Measurements from ENCODE around the gene VARS1.
A peak's percentile ranks its signal among the peaks of the same experiment; 100 is the strongest.

Gene VARS1

DNA sequence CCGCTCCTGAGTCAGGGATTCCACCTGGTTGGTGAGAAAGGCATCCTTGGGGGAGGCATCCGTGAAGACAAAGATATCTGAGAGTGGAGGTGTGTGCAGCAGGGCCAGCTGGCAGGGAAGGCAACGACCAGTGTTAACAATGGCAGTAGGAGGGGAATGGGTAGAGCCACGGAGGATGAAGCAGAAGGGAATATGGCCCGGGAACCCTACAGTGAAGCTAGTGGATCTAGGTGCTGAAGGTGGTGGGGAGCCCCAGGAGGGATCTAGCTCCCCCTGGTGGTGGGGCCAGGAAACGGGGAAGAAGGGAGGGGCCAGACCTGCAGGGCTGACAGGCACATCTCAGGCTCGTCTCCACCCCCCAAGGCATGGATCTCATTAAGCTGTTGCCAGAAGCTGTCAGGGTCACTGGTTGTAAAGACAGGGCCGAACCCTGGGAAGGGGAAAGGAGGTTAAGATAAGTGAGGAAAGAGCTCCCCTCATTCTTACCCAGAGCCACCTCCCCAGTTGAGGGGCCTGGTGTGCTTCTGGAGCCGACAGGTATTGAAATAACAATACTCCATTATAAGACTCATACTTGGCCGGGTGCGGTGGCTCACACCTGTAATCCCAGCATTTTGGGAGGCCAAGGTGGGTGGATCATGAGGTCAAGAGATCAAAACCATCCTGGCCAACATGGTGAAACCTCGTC, 25.7 kb downstream of the VARS1 start:
- DNase-seq, result peak; percentile 67

DNA sequence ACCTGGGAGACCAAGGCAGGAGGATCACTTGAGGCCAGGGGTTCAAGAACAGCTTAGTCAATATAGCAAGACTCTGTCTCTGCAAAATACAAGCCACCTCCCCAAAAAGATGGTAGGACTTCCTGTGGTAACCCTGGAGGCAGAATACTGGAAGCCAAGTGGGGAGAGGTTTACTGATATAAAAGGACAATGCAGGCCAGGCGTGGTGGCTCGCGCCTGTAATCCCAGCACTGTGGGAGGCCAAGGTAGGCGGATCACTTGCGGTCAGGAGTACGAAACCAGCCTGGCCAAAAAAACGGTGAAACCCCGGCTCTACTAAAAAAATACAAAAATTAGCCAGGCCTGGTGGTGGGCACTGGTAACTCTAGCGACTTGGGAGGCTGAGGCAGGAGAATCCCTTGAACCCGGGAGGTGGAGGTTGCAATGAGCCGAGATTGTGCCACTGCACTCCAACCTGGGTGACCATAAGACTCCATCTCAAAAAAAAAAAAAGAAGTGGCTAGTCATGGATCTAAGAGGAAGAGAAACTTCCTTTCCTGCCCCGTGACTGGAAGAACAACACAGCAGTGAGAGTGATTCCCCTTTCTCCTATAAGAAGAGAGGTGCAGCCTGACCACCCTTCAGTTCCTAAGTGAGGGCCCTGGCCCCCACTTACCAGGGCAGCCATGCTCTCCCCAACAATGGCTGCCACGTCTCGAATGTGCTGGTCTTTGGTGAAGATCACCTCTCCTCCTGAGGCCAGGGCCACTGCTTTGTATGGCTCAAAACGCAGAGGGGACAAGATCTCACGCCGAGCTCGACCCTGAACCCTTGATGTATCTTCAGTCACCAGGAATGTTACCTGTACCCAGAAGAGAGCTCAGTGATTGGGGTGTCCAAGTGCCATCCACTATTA, 26.9 kb downstream of the VARS1 start:
- DNase-seq, result no peak

DNA sequence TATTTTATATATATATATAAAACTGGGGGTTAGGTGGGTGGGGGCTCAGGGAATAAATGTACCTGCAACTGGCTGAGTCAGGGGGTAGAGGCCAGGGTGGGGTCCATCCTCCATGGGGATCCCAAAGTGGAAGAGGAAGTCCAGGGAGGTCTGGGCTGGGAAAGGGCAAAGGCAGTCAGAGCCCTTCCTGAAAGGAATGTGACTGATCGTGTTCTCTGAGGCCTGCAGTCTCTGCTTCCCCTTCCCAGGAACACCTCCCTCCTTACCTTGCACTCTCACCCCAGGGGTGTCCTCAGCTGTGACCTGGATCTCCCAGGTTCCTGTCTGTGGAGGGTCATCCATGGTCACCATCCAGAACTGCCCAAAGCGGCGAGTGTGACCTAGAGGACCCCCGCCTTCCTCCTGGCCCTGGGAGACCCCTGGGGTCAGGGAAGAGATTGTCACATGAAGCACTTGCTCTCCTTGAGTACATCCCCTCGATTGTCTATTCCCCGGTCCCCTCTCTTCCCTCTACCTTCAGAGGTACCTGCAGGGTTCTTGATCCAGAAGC, 28.4 kb downstream of the VARS1 start:
- no peak for DNase-seq

DNA sequence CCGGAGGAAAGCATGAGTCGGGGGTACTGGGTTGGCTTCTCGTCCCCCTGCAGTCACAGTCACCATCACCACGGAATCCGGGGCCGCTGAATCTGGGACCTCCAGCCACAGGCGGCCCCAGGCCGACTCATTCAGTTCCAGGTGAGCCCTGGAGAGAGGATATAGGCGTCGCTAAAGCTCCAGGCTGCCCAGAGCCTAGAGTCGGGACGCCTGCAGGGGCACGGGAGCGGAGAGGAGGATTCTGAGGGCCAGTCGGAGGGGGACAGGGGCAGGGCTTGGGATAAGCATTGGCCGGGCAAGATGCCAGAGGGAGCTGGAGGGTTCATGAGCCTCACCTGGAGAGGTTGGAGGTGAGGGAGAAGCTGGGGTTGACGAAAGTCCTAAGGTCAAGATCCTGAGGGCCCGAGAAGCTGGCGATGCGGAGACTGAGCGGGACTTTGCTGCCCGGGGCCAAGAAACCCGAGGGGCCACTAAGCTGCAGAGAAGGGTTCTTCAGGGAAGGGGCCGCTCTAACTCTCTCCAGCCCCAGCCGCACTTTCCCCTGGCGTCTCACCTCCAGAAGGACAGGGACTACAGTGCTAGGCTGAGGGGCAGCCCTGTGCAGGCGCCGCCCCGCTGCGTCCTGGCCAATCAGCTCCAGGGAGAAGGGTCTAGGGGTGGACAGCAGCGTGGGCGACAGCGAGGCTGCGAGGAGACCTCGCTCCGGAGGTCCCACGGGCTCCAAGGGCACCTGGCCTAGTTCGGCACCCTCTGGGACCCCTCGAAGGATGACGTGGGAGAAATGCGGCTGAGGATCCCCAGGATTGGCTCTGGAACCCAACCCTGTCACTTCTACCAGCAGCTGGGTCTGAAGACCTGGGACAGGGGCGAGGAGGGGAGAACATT, 29.4 kb downstream of the VARS1 start:
- no peak for DNase-seq

DNA sequence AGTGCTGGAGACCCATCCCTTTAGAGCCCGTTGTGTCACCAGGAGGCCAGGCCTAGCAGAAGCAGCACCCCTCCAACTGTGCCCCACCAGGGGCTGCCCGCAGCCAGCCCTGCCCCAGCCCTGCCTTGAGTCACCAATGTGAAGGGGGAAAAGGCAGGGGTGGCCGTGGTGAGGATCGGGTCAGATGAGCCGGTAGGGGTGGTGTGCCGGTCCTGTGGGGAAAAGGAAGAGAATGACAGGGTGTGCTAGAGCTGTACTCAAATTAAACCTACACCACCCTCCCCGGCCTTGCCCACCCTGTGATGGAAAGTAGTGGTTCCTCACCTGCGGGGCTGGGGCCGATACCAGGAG, 30.0 kb downstream of the VARS1 start:
- no peak for DNase-seq

DNA sequence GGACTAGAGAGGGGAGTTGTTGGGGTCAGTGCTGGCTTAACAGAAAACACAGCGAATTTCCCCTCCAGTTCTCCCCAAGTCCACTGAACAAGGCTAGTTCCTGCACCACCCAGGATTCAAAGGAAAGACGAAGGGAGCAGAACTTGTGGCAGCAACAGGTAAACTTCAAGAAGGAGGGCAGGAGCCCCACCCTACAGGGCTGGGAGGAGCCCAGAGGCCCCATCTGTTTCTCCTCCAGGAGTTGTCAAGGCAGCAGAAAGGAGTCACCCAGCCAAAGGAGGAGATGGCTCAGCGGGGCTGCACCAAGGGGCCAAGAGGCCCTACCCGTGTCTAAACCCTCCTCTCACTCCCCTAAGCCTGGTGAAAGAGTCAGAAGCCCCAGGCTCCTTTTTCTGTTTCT, 31.4 kb downstream of the VARS1 start:
- no peak for DNase-seq

DNA sequence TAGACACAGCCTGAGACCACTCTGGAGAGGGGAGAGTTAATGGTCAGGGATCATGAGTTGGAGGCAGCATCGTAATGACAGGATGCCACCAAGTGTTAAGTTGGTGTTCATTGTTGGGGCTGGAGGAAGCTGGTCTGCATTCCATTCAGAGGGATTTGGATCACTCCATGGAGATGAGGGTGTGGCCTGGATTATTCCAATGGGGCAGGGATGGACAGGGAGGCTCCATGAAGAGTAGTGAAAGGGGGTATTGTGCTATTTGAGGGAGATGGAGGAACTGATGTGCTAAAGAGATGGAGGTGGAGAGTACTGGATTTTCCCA, 32.0 kb downstream of the VARS1 start:
- DNase-seq, result no peak

DNA sequence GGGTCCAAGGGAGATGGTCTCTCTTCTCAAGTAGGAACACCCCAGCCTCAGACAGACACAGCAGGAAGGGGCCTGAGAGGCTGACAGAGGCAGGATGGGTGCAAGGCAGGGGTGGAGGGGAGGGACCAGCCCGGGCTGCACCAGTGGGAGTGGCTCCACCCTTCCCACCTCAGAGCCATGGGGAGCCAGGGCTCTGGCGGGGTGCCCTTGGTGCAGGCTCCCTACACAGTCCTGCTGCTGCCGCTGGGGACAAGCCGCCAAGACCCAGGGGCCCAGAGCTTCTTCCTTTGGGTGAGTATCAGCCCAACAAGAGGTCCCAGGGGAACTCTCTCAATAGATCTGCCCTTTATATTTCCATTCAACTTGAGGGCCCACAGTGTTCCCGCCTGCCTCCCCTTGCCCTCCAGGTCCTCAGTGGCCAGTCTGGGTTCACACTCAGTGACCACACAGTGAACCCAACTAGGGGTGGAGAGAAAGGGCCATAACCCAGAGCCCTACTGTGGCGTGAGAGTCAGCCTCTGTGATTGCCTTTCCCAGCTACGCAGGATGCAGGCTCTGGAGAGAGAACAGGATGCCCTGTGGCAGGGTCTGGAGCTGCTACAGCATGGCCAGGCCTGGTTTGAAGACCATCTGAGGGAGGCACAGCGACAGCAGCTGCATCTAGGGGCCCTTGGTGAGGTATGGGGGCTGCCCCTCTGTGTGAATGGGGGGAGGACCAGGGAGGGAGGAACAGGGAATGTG, 32.5 kb downstream of the VARS1 start:
- no peak for DNase-seq

DNA sequence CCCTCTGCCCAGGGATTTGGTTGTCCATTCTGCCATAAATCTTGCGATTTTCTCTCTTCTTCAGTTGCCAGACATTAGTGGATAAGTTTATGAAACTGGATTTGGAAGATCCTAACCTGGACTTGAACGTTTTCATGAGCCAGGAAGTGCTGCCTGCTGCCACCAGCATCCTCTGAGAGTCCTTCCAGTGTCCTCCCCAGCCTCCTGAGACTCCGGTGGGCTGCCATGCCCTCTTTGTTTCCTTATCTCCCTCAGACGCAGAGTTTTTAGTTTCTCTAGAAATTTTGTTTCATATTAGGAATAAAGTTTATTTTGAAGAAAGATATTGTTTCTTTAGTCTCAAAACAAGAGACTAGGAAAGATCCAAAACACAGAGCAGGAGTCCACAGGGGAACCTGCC, 33.2 kb downstream of the VARS1 start, which contains the start of gene SAPCD1:
Gene SAPCD1, plus strand, starts transcription at position 301 of the 400 bp plus-strand sequence. CDS start 399 bp downstream, outside the sequence.
- no peak for DNase-seq

DNA sequence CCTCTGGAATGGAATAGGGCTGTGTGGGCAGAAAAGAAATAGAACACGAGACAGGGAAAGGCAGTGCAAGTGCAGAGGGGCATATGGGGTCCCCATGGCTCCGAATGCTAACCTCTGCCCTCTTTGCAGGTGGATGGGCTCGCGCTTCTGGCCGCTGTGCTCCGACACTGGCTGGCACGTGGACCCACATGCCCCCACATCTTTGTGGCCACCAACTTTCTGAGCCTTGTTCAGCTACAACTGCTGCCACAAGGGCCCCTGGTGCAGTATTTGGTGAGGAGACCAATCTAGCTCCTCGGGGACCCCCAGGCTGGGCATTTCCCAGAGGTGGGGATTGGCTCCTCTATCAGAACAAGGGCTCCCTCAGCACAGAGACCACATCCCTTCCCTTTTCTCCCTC, 34.2 kb downstream of the VARS1 start:
- DNase-seq, result no peak

DNA sequence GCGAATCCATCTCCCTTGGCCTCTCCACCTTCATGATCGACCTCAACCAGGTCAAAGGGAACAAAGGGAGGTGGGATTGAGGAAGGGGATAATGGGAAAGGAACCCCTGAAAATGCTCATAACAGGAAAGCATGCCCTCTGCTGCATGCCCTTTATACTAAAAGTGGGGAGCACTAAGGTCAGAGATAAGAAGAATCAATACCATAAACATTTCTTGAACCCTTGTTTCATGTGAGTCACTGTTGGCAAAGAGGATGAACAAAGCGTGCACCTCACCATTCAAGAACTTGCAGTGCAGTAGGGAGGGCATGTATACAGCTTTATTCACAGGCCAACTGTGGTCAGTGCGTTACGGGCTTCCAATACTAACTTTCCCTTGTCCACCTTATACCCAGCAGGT, 34.8 kb downstream of the VARS1 start:
- no peak for DNase-seq

DNA sequence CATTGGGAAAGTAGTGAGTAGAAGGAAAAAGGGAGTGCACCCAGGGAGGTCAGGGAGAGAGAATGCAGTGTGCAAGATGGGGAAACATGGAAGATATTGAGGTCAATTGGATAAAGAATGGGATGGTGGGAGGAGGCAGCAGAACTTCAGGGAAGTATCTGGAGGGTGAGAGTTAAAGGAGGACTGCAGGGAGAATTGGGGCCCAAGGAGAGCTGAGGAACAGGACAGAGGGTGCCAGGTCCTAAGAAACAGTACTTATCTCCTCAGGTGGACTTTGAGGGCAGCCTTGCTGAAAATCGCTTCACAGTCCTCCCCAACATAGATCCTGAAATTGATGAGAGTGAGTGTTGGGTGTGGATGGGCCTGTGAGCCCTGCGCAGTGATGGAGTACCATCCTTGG, 37.3 kb downstream of the VARS1 start:
- no peak for DNase-seq

DNA sequence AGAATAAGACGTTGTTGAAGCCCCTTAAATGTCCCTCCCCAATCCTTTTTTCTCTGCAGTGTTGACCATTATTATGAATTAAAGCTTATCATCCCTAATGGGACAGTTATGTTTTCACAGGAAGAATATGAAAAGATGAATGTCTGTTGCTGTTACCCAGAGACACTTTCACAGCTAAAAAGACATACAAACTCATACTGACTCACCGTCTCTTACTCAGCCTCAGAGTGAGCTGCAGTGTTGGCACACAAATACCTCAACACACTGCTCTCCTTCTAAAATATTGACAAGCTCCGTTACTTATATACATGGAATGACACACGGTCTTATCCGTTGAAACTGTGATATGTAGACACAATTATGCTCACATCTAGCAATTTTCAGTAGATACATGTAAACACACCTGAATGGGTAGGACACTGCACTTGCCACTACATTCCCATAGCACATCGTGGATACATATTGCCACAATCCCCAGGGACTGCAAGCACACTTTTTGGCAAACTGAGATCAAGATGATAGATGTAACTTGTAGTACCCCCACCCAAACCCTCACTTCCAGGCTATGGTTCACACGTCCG, 42.7 kb downstream of the VARS1 start:
- no peak for DNase-seq

DNA sequence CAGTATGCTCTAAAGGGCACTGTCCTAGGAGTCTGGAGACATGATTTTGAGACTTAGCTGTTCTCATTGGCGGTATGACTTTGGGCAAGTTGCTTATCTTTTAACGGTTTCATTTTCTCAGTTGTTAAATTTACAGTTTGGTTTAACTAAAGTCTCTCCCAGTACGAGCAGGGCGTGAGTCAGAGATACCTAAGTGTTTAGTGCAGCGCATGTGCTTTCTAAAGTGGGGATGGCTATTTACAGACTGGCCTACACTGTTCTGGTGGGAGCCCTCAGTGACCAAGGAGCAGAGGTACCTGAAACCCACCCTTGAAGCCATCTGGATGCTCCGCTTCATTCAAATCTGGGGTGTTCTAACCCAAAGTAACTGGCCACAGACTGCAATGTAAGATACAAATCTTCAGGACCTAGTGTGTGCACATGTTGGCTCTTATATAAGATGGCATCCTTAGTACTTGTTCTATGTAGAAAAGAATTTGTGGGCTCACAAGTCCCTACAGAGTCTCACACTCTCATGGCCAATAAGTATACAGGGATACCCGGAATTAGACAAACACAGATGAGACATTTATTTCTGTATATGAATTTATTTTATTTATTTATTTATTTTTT, 45.0 kb downstream of the VARS1 start:
- no peak for DNase-seq

DNA sequence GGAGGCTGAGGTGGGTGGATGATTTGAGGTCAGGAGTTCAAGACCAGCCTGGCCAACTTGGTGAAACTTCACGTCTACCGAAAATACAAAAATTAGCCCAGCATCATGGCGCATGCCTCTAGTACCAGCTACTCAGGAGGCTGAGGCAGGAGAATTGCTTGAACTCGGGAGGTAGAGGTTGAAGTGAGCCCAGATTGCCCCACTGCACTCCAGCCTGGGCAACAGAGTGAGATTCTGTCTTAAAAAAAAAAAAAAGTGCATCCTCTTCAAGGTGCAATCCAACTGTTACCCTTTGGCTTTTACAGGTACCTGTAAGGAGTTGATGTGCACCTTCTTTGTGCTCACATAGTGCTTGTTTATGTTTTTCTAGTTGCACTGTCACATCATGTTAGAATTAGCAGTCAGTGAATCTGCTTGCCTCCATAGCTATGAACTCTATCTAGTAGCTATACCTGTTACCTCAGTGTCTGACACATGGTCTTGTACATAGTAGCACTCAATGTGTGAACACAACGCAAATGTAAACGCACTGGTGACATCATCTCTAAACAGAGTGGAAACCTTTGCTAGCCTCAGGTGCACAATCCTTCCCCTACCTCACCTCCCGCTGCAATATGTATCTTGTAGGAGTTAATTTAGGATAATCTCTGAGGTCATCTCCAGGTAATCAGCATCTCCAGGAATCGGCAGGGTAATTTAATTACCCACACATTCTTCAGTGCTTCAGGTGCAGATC, 46.1 kb downstream of the VARS1 start:
- DNase-seq, result no peak
